Chondrocyte (in vitro differentiated cells): ENCODE measurements around the gene FEN1. TPM values are rescaled to one million over a fixed set of nuclear protein-coding genes. Genes with fewer than 3 reads are reported as not detected.

Source experiments
- DNase-seq: peaks from one replicate; pipeline ENCODE4 v3.0.0; 2021; ENCODE audit warnings: mixed read lengths, low spot score
- H3K27ac Mint-ChIP-seq: one replicate; pipeline ENCODE4 v1.8.0; 2021; ENCODE audit warnings: mild to moderate bottlenecking, moderate library complexity, mixed read lengths; ENCODE audit not compliant: unreplicated experiment
- H3K27me3 Mint-ChIP-seq: 2 replicates; pipeline ENCODE4 v1.8.0; 2021; ENCODE audit warnings: low read depth, mixed read lengths
- H3K36me3 Mint-ChIP-seq: 2 replicates; pipeline ENCODE4 v1.8.0; 2021; ENCODE audit warnings: low read depth, mixed read lengths
- H3K4me1 Mint-ChIP-seq: 2 replicates; pipeline ENCODE4 v1.8.0; 2021; ENCODE audit warnings: low read depth, mild to moderate bottlenecking, mixed read lengths
- H3K4me3 Mint-ChIP-seq: one replicate; pipeline ENCODE4 v1.8.0; 2021; ENCODE audit warnings: mild to moderate bottlenecking, moderate library complexity, mixed read lengths; ENCODE audit not compliant: unreplicated experiment
- H3K9me3 Mint-ChIP-seq: 2 replicates; pipeline ENCODE4 v1.8.0; 2021; ENCODE audit warnings: low read depth, mixed read lengths
- CTCF ChIP-seq: fragments of 200-600 bp; sonication (generic); IDR thresholded peaks from 2 replicates; pipeline ENCODE4 v1.5.0; 2021; ENCODE audit warnings: antibody characterized with exemption, mild to moderate bottlenecking, moderate library complexity
- total RNA-seq: library from RNA; stranded (reverse); gene quantifications from 3 replicates; pipeline ENCODE4 v1.2.1, GENCODE V29; 2021

Gene FEN1
- total RNA-seq, 1 donor from 2014 or later, result 12.6 TPM

GRCh38 chr11:61791737-61792309 is 888 bp upstream of the FEN1 start:
- no peak for TF ChIP-seq CTCF
- Mint-ChIP-seq H3K9me3 (no peaks in the 10 kb centered on the region), H3K4me3 (peak overlapping the region; percentile 94), H3K27me3 (no peaks in the 10 kb centered on the region), H3K36me3 (peaks cover 12% of the 10 kb centered on the region), H3K27ac (peak overlapping the region; percentile 100), H3K4me1 (peaks cover 17% of the 10 kb centered on the region)
- DNase-seq, result no peak

- no peak for TF ChIP-seq CTCF
- peaks cover 10% of the 10 kb centered on the region for H3K36me3 Mint-ChIP-seq
- H3K4me3 Mint-ChIP-seq, result peak overlapping the region; percentile 94
- no peaks in the 10 kb centered on the region for H3K9me3 Mint-ChIP-seq
- peaks cover 24% of the 10 kb centered on the region for H3K4me1 Mint-ChIP-seq
- H3K27me3 Mint-ChIP-seq, result no peaks in the 10 kb centered on the region
- H3K27ac Mint-ChIP-seq, result peak overlapping the region; percentile 100
- peak; percentile 70 for DNase-seq
Measured at GRCh38 chr11:61793083-61793828, 545 bp downstream of the FEN1 start.

- Mint-ChIP-seq H3K27me3 (no peaks in the 10 kb centered on the region), H3K4me1 (peaks cover 24% of the 10 kb centered on the region), H3K36me3 (peaks cover 10% of the 10 kb centered on the region), H3K4me3 (peak overlapping the region; percentile 94), H3K27ac (no peak overlapping the region), H3K9me3 (no peaks in the 10 kb centered on the region)
- no peak for TF ChIP-seq CTCF
- peak; percentile 22 for DNase-seq
Measured at GRCh38 chr11:61793829-61794204, 1.1 kb downstream of the FEN1 start.

GRCh38 chr11:61794579-61794978 is 1.9 kb downstream of the FEN1 start:
- Mint-ChIP-seq H3K4me3 (no peak overlapping the region), H3K4me1 (peaks cover 24% of the 10 kb centered on the region), H3K9me3 (no peaks in the 10 kb centered on the region), H3K27me3 (no peaks in the 10 kb centered on the region), H3K27ac (peak overlapping the region; percentile 61), H3K36me3 (peaks cover 6% of the 10 kb centered on the region)
- no peak for DNase-seq
- TF ChIP-seq CTCF, result no peak

GRCh38 chr11:61795459-61795858 is 2.7 kb downstream of the FEN1 start:
- Mint-ChIP-seq H3K4me1 (peaks cover 24% of the 10 kb centered on the region), H3K27me3 (no peaks in the 10 kb centered on the region), H3K36me3 (peaks cover 2% of the 10 kb centered on the region), H3K27ac (no peak overlapping the region), H3K9me3 (no peaks in the 10 kb centered on the region), H3K4me3 (no peak overlapping the region)
- TF ChIP-seq CTCF, result no peak
- peak; percentile 64 for DNase-seq
